H4 (cell line): Measurements from ENCODE around the gene BEND3. TPM values are rescaled to one million over a fixed set of nuclear protein-coding genes. Genes with fewer than 3 reads are reported as not detected.
"Not testable (repeated sequence)": the region's sequence is repeated elsewhere in the genome, so short reads cannot be mapped to it uniquely, and the experiment has no call there.

Source experiments
- DNase-seq: peaks from one replicate; pipeline ENCODE4 v3.0.0-alpha.2; 2015; ENCODE audit warnings: low spot score
- total RNA-seq: library from RNA; depleted of rRNA; stranded (reverse); fragments of >200 nt; shearing (Covaris generic); gene quantifications from 2 replicates; pipeline ENCODE4 v1.2.3, GENCODE V29; 2014

Gene BEND3
- total RNA-seq, 1 experiment from 2014 or later: 2.9 TPM

GRCh38 chr6:107121266-107121665 is 6.0 kb upstream of the BEND3 start:
- DNase-seq: no peak

- DNase-seq: no peak
These were observed 5.1 kb upstream of the BEND3 start for GRCh38 chr6:107120404-107120803.

GRCh38 chr6:107118976-107119375 is 3.7 kb upstream of the BEND3 start:
- DNase-seq: no peak

GRCh38 chr6:107118540-107118939 is 3.2 kb upstream of the BEND3 start:
- not testable (repeated sequence) for DNase-seq

- DNase-seq: no peak
These were observed 1.6 kb upstream of the BEND3 start for GRCh38 chr6:107116931-107117330.

GRCh38 chr6:107116328-107116892 is 1.1 kb upstream of the BEND3 start:
- no peak for DNase-seq

GRCh38 chr6:107115695-107116327 is 496 bp upstream of the BEND3 start:
- DNase-seq: no peak

- DNase-seq: peak; percentile 30
These were observed 946 bp downstream of the BEND3 start for GRCh38 chr6:107114213-107114925.

GRCh38 chr6:107110200-107110599 is 5.1 kb downstream of the BEND3 start:
- DNase-seq: peak; percentile 39

- no peak for DNase-seq
These were observed 7.0 kb downstream of the BEND3 start for GRCh38 chr6:107108201-107108890.

- no peak for DNase-seq
These were observed 7.5 kb downstream of the BEND3 start for GRCh38 chr6:107107791-107108190.

- DNase-seq: no peak
These were observed 9.2 kb downstream of the BEND3 start for GRCh38 chr6:107106165-107106564.

- no peak for DNase-seq
These were observed 9.7 kb downstream of the BEND3 start for GRCh38 chr6:107105511-107106116.

- no peak for DNase-seq
These were observed 12.2 kb downstream of the BEND3 start for GRCh38 chr6:107103082-107103481.

- no peak for DNase-seq
These were observed 12.9 kb downstream of the BEND3 start for GRCh38 chr6:107102414-107102805.

GRCh38 chr6:107101686-107102413 is 13.5 kb downstream of the BEND3 start:
- DNase-seq: no peak

GRCh38 chr6:107101211-107101610 is 14.1 kb downstream of the BEND3 start:
- no peak for DNase-seq

- no peak for DNase-seq
These were observed 16.6 kb downstream of the BEND3 start for GRCh38 chr6:107098436-107099307.

GRCh38 chr6:107084459-107084858 is 30.9 kb downstream of the BEND3 start:
- not testable (repeated sequence) for DNase-seq

- DNase-seq: no peak
These were observed 31.4 kb downstream of the BEND3 start for GRCh38 chr6:107083921-107084320.
